ENCODE data around the gene PIK3AP1.
"Not testable (repeated sequence)": the region's sequence is repeated elsewhere in the genome, so short reads cannot be mapped to it uniquely, and the experiment has no call there.

The PIK3AP1 gene

DNA sequence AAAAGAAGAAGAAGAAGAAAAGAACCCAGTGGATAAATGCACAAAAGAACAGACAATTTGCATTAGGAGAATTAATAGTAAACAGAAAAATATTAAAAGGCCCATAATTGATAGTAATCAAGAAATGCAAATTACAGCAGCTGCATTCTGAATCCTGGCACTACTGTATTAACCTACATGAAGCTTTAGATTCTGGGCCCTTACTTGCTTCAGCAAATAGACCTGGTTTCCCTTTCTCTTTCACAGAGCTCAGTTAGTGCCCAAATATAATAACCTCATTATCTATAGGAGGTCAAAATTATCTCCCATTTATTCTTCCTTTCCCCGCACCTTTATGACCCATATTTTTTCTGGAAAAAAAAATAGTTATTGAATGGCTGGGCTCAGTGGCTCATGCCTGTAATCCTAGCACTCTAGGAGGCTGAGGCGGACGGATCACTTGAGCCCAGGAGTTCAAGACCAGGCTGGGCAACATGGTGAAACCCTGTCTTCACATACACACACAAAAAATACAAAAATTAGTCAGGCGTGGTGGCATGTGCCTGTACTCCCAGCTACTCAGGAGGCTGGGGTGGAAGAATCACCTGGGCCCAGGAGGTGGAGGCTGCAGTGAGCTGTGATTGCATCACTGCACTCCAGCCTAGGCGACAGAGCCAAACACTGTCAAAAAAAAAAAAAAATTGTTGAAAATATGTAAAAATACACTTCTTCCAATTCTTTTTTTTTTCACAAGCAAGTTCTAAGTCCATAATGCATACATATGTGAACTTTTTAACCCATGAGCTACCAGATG lies 36.0 kb upstream of the PIK3AP1 start:
- peak; percentile 31 for DNase-seq (ENCODE audit: low read depth)
- TF ChIP-seq, protein P1, sequence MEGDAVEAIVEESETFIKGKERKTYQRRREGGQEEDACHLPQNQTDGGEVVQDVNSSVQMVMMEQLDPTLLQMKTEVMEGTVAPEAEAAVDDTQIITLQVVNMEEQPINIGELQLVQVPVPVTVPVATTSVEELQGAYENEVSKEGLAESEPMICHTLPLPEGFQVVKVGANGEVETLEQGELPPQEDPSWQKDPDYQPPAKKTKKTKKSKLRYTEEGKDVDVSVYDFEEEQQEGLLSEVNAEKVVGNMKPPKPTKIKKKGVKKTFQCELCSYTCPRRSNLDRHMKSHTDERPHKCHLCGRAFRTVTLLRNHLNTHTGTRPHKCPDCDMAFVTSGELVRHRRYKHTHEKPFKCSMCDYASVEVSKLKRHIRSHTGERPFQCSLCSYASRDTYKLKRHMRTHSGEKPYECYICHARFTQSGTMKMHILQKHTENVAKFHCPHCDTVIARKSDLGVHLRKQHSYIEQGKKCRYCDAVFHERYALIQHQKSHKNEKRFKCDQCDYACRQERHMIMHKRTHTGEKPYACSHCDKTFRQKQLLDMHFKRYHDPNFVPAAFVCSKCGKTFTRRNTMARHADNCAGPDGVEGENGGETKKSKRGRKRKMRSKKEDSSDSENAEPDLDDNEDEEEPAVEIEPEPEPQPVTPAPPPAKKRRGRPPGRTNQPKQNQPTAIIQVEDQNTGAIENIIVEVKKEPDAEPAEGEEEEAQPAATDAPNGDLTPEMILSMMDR (IDR thresholded peaks at IDR 0.05; ENCODE audit: insufficient read depth, low read depth, low read length, missing control alignments) = no peak
- H3K4me3 ChIP-seq (ENCODE audit: low read depth, low read length) = no peak overlapping the region

DNA sequence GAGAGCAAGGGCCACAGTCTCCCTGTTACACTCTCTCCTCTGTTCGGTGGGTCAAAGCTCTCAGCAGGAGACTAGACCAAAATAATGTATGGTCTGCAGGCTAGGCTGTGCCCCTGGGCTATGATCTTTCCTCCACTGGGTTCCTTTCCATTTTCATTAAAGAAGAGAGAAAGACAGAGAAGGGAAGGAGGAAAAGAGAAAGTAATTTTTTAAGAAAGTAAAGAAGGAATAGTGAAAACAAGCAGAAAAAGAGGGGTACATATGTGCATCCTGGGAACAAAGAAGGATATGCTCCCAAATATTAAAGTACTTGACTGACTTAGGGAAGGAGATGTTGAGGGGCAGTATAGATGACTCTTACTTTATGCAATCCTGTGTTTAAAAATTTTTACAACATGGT lies 33.6 kb upstream of the PIK3AP1 start:
- H3K4me3 ChIP-seq (ENCODE audit: low read depth, low read length) = no peak overlapping the region
- TF ChIP-seq, protein P1 (IDR thresholded peaks at IDR 0.05; ENCODE audit: insufficient read depth, low read depth, low read length, missing control alignments) = no peak
- no peak for DNase-seq (ENCODE audit: low read depth)

GRCh38 chr10:96752375-96752774 lies 32.1 kb upstream of the PIK3AP1 start:
- TF ChIP-seq, protein P1 (IDR thresholded peaks at IDR 0.05; ENCODE audit: insufficient read depth, low read depth, low read length, missing control alignments) = no peak
- H3K4me3 ChIP-seq (ENCODE audit: low read depth, low read length) = no peak overlapping the region
- no peak for DNase-seq (ENCODE audit: low read depth)

- not testable (repeated sequence) for DNase-seq (ENCODE audit: low read depth); H3K4me3 ChIP-seq (ENCODE audit: low read depth, low read length)
These were observed 30.0 kb upstream of the PIK3AP1 start for GRCh38 chr10:96750316-96750715.

DNA sequence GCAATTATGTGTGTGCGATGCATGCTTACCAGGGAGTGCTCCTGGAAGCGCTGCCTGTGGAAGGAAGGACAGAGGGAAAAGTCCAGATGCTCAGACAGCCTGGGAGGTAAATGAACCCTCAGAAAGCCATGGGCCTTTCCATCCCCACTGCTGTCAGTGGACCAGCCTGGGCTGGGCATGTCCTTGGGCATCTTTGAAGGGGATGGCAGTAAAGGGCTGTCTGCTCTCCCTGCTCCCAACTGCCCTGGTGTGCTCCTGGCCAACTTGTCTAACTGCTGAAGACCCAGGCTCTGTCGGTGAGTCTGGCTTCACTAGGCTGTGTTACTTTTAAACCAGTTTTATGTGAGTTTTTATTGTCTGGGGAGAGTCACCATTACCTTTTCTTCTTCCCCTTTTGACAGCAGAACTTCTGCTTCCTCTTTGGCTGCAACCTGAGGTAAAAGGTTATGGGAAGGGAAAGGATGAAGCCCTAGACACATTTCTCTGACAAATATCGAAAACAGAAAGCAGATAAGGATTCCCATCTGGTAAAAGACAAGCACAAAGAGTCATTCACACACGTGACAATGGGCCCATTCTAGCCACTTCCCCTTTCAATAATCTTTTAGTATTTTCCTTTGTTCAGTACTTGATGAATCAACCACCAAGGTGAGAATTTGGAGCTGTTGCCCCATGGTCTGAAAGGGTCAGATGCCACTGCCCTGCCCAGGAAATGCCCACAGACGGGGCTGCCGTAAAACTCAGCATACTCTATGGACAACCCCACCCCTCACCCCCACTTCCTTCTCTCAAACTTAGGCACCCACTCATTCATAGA lies 27.6 kb upstream of the PIK3AP1 start:
- no peak overlapping the region for H3K4me3 ChIP-seq (ENCODE audit: low read depth, low read length)
- DNase-seq (ENCODE audit: low read depth) = peak; percentile 90
- TF ChIP-seq, protein P1 (IDR thresholded peaks at IDR 0.05; ENCODE audit: insufficient read depth, low read depth, low read length, missing control alignments) = no peak

- TF ChIP-seq, protein P1 (IDR thresholded peaks at IDR 0.05; ENCODE audit: insufficient read depth, low read depth, low read length, missing control alignments) = no peak
- no peak overlapping the region for H3K4me3 ChIP-seq (ENCODE audit: low read depth, low read length)
- DNase-seq (ENCODE audit: low read depth) = no peak
These were observed 26.2 kb upstream of the PIK3AP1 start for GRCh38 chr10:96746503-96746902.

DNA sequence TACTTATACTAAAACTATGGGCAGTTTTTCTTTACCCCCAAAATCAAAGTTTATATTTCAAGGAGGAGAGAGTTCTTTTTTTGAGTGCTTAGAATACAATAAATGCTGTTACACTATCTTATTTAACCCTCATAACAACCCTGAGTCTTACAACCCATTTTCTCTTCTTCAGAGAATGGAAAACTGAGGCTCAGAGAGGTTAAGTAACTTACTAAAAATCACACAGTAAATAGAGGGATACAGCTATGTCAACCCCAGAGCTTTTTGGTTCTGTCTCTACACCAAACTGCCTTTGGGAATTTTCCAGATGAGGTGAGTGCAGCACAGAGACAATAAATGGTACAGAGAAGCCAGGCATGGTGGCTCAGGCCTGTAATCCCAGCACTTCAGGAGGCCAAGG lies 25.6 kb upstream of the PIK3AP1 start:
- H3K4me3 ChIP-seq (ENCODE audit: low read depth, low read length) = no peak overlapping the region
- TF ChIP-seq, protein P1 (IDR thresholded peaks at IDR 0.05; ENCODE audit: insufficient read depth, low read depth, low read length, missing control alignments) = no peak
- DNase-seq (ENCODE audit: low read depth) = no peak
